MM.1S (cell line): ENCODE data around the gene GYS2.

Experiments
- EZH2 ChIP-seq: fragments of 300-600 bp; sonication (generic); optimal IDR thresholded peaks from 2 replicates; pipeline ENCODE3; 2017; ENCODE audit warnings: low read depth, mild to moderate bottlenecking, antibody characterized with exemption, low read length, mixed read lengths
- EZH2phosphoT487 ChIP-seq: fragments of 300-600 bp; sonication (generic); IDR thresholded peaks from 2 replicates; pipeline ENCODE4 v1.6.1; 2018; ENCODE audit warnings: antibody characterized with exemption, low read length
- TF ChIP-seq, protein P1 (sequence below): fragments of 300-600 bp; sonication (generic); IDR thresholded peaks from 2 replicates; pipeline ENCODE4 v1.5.1; 2016; ENCODE audit warnings: antibody characterized with exemption, low read length, mixed read lengths

DNA sequence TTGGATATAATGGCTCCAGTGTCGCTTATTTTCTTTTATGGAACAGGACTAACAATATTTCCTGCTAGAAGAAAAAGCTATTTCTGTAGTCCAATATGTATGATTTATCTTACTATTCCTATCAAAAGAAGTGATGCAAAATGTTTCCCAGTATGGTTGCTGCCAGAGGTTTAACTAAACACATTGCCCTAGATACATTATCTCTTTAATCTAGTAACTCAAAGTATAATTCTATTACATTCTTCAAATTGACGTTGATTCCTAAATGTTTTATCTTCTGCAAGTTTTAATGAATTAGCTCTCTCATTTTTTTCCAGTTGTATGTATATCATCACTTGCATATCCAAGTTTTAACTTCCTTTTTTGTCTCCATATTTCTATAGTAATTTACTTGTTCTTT, 28.2 kb downstream of the GYS2 start:
- TF ChIP-seq, protein P1, sequence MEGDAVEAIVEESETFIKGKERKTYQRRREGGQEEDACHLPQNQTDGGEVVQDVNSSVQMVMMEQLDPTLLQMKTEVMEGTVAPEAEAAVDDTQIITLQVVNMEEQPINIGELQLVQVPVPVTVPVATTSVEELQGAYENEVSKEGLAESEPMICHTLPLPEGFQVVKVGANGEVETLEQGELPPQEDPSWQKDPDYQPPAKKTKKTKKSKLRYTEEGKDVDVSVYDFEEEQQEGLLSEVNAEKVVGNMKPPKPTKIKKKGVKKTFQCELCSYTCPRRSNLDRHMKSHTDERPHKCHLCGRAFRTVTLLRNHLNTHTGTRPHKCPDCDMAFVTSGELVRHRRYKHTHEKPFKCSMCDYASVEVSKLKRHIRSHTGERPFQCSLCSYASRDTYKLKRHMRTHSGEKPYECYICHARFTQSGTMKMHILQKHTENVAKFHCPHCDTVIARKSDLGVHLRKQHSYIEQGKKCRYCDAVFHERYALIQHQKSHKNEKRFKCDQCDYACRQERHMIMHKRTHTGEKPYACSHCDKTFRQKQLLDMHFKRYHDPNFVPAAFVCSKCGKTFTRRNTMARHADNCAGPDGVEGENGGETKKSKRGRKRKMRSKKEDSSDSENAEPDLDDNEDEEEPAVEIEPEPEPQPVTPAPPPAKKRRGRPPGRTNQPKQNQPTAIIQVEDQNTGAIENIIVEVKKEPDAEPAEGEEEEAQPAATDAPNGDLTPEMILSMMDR: no peak
- TF ChIP-seq EZH2phosphoT487 (no peak), EZH2 (no peak)
